ENCODE measurements around the gene ANXA7.

ANXA7 gene

GRCh38 chr10:73388228-73388627 lies 25.6 kb downstream of the ANXA7 start:
- H3K27ac ChIP-seq = no peak overlapping the region
- no peak for TF ChIP-seq CTCF (conservative IDR thresholded peaks at IDR 0.05)

- no peak for TF ChIP-seq CTCF (conservative IDR thresholded peaks at IDR 0.05)
- H3K27ac ChIP-seq = no peak overlapping the region
These were observed 27.3 kb downstream of the ANXA7 start for GRCh38 chr10:73386583-73386982.

- TF ChIP-seq CTCF (conservative IDR thresholded peaks at IDR 0.05) = no peak
These were observed 34.7 kb downstream of the ANXA7 start for GRCh38 chr10:73379064-73379748.

GRCh38 chr10:73376679-73377078 lies 37.2 kb downstream of the ANXA7 start:
- no peak for TF ChIP-seq CTCF (conservative IDR thresholded peaks at IDR 0.05)

More at GRCh38 chr10:73379064-73379748, 34.7 kb downstream of the ANXA7 start:
- no peak overlapping the region for H3K27ac ChIP-seq

GRCh38 chr10:73368238-73368637 lies 45.6 kb downstream of the ANXA7 start:
- no peak overlapping the region for H3K27ac ChIP-seq
- no peak for TF ChIP-seq CTCF (conservative IDR thresholded peaks at IDR 0.05)

More at GRCh38 chr10:73376679-73377078, 37.2 kb downstream of the ANXA7 start:
- H3K27ac ChIP-seq = no peak overlapping the region

GRCh38 chr10:73366381-73367298 lies 47.2 kb downstream of the ANXA7 start:
- no peak overlapping the region for H3K27ac ChIP-seq
- TF ChIP-seq CTCF (conservative IDR thresholded peaks at IDR 0.05) = no peak

- TF ChIP-seq CTCF (conservative IDR thresholded peaks at IDR 0.05) = no peak
- no peak overlapping the region for H3K27ac ChIP-seq
These were observed 48.9 kb downstream of the ANXA7 start for GRCh38 chr10:73364964-73365363.

All from VCaP (cell line).